Natural killer cell treated with Interleukin-12 subunit alpha and Interleukin-12 subunit beta and Interleukin-15 and Interleukin-18, amount 100 ng/mL, for 72 hours (primary cell): ENCODE measurements around the gene PDE6G. TPM values are rescaled to one million over a fixed set of nuclear protein-coding genes. Genes with fewer than 3 reads are reported as not detected.

Source experiments
- ATAC-seq, 2 donors: fragments of 150-1000 bp; cut with Tn5 transposase in 1 of 2; sonication (Bioruptor Pico), chemical (Tn5 transposase) in 1 of 2; 2 replicates each; pipeline ENCODE4 v1.10.0; 2021
- DNase-seq: peaks from one replicate; pipeline ENCODE4 v3.0.0; 2022; ENCODE audit warnings: low spot score
- H3K27ac Mint-ChIP-seq, 2 donors: 1 replicate in 1 of 2; 2 replicates in 1 of 2; pipeline ENCODE4 v1.8.0; 2022; ENCODE audit warnings: mixed read lengths in 2 of 2, mild to moderate bottlenecking in 1 of 2, moderate library complexity in 1 of 2
- H3K27me3 Mint-ChIP-seq, 2 donors: 1 replicate in 1 of 2; 2 replicates in 1 of 2; pipeline ENCODE4 v1.8.0; 2022; ENCODE audit warnings: mixed read lengths in 2 of 2
- H3K36me3 Mint-ChIP-seq: one replicate; pipeline ENCODE4 v1.8.0; 2022; ENCODE audit warnings: mixed read lengths
- H3K4me1 Mint-ChIP-seq, 2 donors: 1 replicate in 1 of 2; 2 replicates in 1 of 2; pipeline ENCODE4 v1.8.0; 2022; ENCODE audit warnings: low read depth in 2 of 2, mixed read lengths in 2 of 2, mild to moderate bottlenecking in 1 of 2
- H3K4me3 Mint-ChIP-seq: one replicate; pipeline ENCODE4 v1.8.0; 2022; ENCODE audit warnings: mixed read lengths
- H3K9me3 Mint-ChIP-seq: 2 replicates; pipeline ENCODE4 v1.8.0; 2022; ENCODE audit warnings: mixed read lengths
- total RNA-seq, 2 donors: library from RNA; stranded (reverse); gene quantifications; one replicate each; pipeline ENCODE4 v1.2.3, GENCODE V29; 2022

PDE6G gene
- 1 to 10 TPM; 4.8 to 8.9 TPM for total RNA-seq

GRCh38 chr17:81656118-81656743 lies at the start of gene PDE6G:
TSS of gene PDE6G (minus strand) at chr17:81656542. CDS start at chr17:81653305, 3,237 bp downstream.
- ATAC-seq: no peak
- H3K4me3 Mint-ChIP-seq: no peak within 1 kb of the TSS
- peaks cover 0 to 9% of the 10 kb centered on the region in 2 donors for H3K4me1 Mint-ChIP-seq
- DNase-seq: no peak
- H3K9me3 Mint-ChIP-seq: no peaks in the 10 kb centered on the region
- H3K27me3 Mint-ChIP-seq: no peaks in the 10 kb centered on the region
- no peak within 1 kb of the TSS for H3K27ac Mint-ChIP-seq
- H3K36me3 Mint-ChIP-seq: no peaks in the 10 kb centered on the region

GRCh38 chr17:81705518-81706231 lies 49.3 kb upstream of the PDE6G start:
- peaks cover 16 to 19% of the 10 kb centered on the region in 2 donors for H3K4me1 Mint-ChIP-seq
- DNase-seq: no peak
- H3K9me3 Mint-ChIP-seq: no peaks in the 10 kb centered on the region
- no peak overlapping the region for H3K4me3 Mint-ChIP-seq
- no peak for ATAC-seq
- peak overlapping the region in 1 of 2 donors; percentile 23 for H3K27ac Mint-ChIP-seq
- peaks cover 4% of the 10 kb centered on the region for H3K36me3 Mint-ChIP-seq
- H3K27me3 Mint-ChIP-seq: no peaks in the 10 kb centered on the region

- Mint-ChIP-seq H3K27ac (peak overlapping the region in 1 of 2 donors; percentile 61), H3K36me3 (peaks cover 4% of the 10 kb centered on the region), H3K4me3 (peak overlapping the region; percentile 66), H3K27me3 (no peaks in the 10 kb centered on the region), H3K9me3 (no peaks in the 10 kb centered on the region), H3K4me1 (peaks cover 15 to 18% of the 10 kb centered on the region in 2 donors)
- DNase-seq (no peak), ATAC-seq (no peak)
Observed at GRCh38 chr17:81703747-81704654, 47.7 kb upstream of the PDE6G start.

GRCh38 chr17:81702934-81703746 lies 46.8 kb upstream of the PDE6G start, which contains the start of gene MRPL12:
TSS of gene MRPL12 (plus strand) at chr17:81703367. CDS start at chr17:81703502, 135 bp downstream.
- ATAC-seq (peak; percentile 94 to 96), DNase-seq (peak; percentile 94)
- Mint-ChIP-seq H3K27ac (peak within 1 kb of the TSS; percentile 95 to 97), H3K9me3 (no peaks in the 10 kb centered on the region), H3K36me3 (peaks cover 4% of the 10 kb centered on the region), H3K4me3 (peak within 1 kb of the TSS; percentile 94), H3K27me3 (no peaks in the 10 kb centered on the region), H3K4me1 (peaks cover 15 to 20% of the 10 kb centered on the region in 2 donors)

GRCh38 chr17:81701288-81702071 lies 45.1 kb upstream of the PDE6G start:
- ATAC-seq (no peak), DNase-seq (no peak)
- Mint-ChIP-seq H3K4me1 (peaks cover 15 to 22% of the 10 kb centered on the region in 2 donors), H3K4me3 (peak overlapping the region; percentile 94), H3K27ac (peak overlapping the region; percentile 56 to 95), H3K27me3 (no peaks in the 10 kb centered on the region), H3K9me3 (no peaks in the 10 kb centered on the region), H3K36me3 (peaks cover 9% of the 10 kb centered on the region)

GRCh38 chr17:81700353-81701287 lies 44.3 kb upstream of the PDE6G start:
- H3K27me3 Mint-ChIP-seq: no peaks in the 10 kb centered on the region
- DNase-seq (no peak), ATAC-seq (no peak)
- no peaks in the 10 kb centered on the region for H3K9me3 Mint-ChIP-seq
- H3K27ac Mint-ChIP-seq: peak overlapping the region; percentile 56 to 95
- H3K4me3 Mint-ChIP-seq: peak overlapping the region; percentile 36
- H3K36me3 Mint-ChIP-seq: peaks cover 7% of the 10 kb centered on the region
- peaks cover 15 to 22% of the 10 kb centered on the region in 2 donors for H3K4me1 Mint-ChIP-seq

- no peak overlapping the region for H3K4me3 Mint-ChIP-seq
- ATAC-seq: no peak
Observed at GRCh38 chr17:81697261-81698044, 41.1 kb upstream of the PDE6G start.

GRCh38 chr17:81696218-81696941 lies 40.0 kb upstream of the PDE6G start:
- DNase-seq: no peak
- Mint-ChIP-seq H3K36me3 (peaks cover 4% of the 10 kb centered on the region), H3K4me1 (peaks cover 4 to 11% of the 10 kb centered on the region in 2 donors), H3K9me3 (no peaks in the 10 kb centered on the region), H3K27me3 (no peaks in the 10 kb centered on the region), H3K27ac (no peak overlapping the region), H3K4me3 (no peak overlapping the region)
- ATAC-seq: no peak

More at GRCh38 chr17:81697261-81698044, 41.1 kb upstream of the PDE6G start:
- Mint-ChIP-seq H3K27me3 (no peaks in the 10 kb centered on the region), H3K36me3 (peaks cover 4% of the 10 kb centered on the region), H3K27ac (no peak overlapping the region), H3K4me1 (peaks cover 8 to 15% of the 10 kb centered on the region in 2 donors), H3K9me3 (no peaks in the 10 kb centered on the region)
- DNase-seq: no peak

GRCh38 chr17:81695801-81696200 lies 39.5 kb upstream of the PDE6G start:
- DNase-seq (no peak), ATAC-seq (no peak)
- Mint-ChIP-seq H3K27me3 (no peaks in the 10 kb centered on the region), H3K9me3 (no peaks in the 10 kb centered on the region), H3K36me3 (peaks cover 4% of the 10 kb centered on the region), H3K4me3 (no peak overlapping the region), H3K27ac (no peak overlapping the region), H3K4me1 (peaks cover under 1 to 13% of the 10 kb centered on the region in 2 donors)

GRCh38 chr17:81695211-81695610 lies 38.9 kb upstream of the PDE6G start:
- H3K4me1 Mint-ChIP-seq: peaks cover 0 to 12% of the 10 kb centered on the region in 2 donors
- no peak for ATAC-seq
- peaks cover 4% of the 10 kb centered on the region for H3K36me3 Mint-ChIP-seq
- no peak overlapping the region for H3K27ac Mint-ChIP-seq
- H3K9me3 Mint-ChIP-seq: no peaks in the 10 kb centered on the region
- no peak overlapping the region for H3K4me3 Mint-ChIP-seq
- no peaks in the 10 kb centered on the region for H3K27me3 Mint-ChIP-seq
- DNase-seq: no peak
